ENCODE results near the gene BORCS5.
A peak's percentile ranks its signal among the peaks of the same experiment; 100 is the strongest.
"Not testable (repeated sequence)": the region's sequence is repeated elsewhere in the genome, so short reads cannot be mapped to it uniquely, and the experiment has no call there.

BORCS5 gene

DNA sequence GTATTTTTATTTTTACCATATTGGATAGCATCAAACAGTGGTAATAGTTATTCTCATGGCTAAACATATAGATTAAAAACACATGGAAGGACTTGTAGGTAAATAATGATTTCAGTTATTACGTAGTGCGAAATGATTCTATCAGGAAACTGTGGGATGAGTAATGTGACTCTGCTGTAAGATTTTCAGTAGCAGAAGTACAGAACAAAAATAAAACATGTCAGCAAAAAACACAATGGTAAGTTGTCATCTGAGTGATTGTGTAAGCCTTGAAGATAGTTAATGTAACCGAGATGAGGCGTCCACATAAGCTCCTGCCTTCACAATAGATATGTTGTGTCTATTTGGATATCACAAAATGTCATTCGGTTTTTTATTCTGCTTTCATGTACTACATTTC lies 99.8 kb downstream of the BORCS5 start:
- DNase-seq (ENCODE audit: low read depth in 2 of 3, low spot score in 2 of 3): no peak

DNA sequence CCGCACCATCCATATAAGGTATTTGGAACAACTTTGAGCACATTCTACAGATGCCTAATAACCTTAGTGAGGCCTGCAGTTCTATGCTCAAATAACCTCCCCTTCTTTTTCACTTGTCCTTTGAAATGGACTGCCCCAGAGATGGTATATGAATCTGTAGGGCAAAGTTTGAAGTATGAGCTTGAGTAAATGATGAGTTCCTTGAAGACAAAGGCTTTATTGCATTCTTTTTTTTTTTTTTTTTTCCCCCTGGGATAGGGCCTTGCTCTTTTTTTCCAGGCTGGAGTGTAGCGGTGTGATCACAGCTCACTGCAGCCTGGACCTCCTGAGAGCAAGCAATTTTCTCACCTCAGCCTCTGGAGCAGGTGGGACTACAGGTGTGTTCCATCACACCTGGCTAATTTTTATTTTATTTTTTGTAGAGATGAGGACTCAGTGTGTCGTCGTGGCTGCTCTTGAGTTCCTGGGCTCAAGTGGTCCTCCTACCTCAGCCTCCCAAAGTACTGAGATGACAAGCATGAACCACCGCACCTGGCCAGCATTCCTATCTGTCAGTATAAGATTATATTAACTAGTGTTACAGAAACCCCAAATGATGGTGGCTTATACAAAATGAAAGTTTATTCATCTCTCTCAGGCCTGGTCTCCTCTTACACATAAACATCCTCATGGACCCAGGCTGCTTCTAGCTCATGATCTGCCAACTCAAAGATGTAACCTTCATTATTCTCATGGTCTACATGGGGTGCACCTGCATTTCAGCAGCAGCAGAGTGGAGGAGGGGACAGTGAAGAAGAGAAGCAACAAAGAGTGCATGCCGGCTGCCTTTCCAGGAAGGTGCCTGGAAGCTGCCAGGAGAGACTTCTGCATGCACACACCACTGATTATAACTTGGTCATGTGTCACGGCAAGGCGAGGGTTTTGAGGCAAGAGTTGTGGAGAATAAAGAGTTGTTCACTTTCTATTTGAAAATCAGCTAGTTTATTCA lies 104.4 kb downstream of the BORCS5 start:
- no peak for DNase-seq (ENCODE audit: low read depth in 2 of 3, low spot score in 2 of 3)

DNA sequence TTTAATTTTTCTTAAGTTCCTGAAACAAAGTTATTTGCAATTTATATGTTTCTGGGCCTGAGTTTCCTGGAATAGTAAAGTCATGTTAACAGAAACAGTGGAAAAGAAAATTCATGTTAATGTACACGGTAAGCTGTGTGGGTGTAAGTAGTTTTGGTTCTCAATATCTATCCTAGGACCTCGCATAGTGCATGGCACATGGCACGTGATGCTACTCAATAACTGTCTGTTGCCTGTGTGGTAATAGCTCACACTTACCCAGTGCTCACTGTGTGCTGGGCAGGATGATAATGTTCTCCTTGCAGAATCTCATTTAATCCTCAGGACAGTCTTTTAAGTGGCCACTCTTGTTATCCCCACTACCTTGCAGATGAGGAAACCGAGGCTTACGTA lies 105.0 kb downstream of the BORCS5 start:
- DNase-seq (ENCODE audit: low read depth in 2 of 3, low spot score in 2 of 3): no peak

DNA sequence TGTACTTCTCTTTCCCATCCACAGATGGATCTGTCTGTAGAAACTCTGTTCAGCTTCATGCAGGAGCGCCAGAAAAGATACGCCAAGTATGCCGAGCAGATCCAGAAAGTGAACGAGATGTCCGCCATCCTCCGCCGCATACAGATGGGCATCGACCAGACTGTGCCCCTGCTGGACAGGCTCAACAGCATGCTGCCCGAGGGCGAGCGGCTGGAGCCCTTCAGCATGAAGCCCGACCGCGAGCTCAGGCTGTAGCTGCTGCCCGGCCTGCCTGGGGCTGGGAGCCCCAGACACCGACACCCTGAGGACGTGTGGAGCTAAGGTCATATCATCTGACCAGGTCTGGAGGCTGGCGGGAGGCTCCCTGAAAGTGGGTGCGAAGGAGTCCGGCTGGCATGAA lies 108.6 kb downstream of the BORCS5 start:
- DNase-seq (ENCODE audit: low read depth in 2 of 3, low spot score in 2 of 3): no peak

DNA sequence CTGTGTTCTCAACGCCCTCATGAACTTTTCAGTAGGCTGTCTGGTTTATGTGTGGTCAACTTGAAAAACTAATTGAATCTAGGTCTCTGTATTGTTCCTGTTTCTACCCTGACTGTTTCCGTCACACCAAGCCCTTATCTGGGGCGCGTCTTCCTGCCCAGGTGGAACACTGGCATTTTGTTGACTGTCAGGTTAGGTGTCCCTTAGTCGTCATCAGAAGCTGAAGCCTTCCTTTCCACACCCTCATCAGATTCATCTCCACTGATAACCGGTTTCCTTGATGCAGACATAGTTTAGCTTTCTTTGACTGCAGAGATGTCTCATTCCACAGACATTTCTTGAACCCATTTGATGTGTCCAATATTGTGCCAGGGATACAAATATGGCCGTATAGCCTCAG lies 109.3 kb downstream of the BORCS5 start:
- no peak for DNase-seq (ENCODE audit: low read depth in 2 of 3, low spot score in 2 of 3)

DNA sequence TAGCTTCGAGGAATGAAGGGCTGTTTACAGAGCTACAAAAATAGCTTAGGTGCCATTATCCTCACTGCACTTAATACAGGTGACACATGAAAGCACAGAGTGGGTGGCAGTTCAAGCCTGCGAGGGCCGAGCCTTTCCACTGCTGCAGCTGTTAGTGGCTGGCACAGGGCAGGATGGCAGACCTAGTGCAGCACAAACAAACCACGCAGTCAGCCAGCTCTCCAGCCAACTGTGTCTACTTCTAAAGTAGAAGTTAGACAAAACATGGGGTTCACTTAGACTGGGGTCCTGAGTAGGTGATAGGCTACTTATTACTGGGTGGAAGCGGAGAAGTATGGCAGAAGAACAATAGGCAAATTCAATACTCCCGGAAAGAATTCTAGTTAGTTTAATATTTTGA lies 110.4 kb downstream of the BORCS5 start:
- DNase-seq (ENCODE audit: low read depth in 2 of 3, low spot score in 2 of 3): no peak

DNA sequence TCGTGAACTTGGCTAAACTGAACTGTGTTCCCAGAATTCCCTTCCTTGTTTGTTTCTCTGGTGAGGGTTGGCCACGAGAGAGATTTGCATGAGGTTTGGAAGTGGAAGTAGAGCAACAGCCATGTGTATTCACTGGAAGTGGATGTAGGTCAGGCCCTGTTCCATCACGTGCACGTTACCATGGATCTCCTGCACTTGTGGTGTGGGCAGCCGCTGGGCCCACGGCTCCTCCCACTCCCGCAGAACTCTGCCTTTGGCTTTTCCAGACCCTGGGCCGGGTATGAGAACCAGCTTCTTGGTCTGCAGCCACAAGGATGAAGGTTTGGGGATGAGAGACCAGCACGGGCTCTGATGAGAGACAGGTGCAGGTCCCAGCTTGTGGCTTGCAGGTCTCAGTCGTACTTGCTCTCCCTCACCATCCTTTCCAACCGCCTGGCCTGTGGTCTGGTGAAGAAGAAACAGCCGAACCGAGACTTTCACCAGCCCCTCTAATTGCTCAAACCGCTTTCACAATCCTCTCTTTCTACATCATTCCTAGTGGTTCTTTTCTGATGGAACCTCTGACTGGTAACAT lies 110.9 kb downstream of the BORCS5 start:
- no peak for DNase-seq (ENCODE audit: low read depth in 2 of 3, low spot score in 2 of 3)

DNA sequence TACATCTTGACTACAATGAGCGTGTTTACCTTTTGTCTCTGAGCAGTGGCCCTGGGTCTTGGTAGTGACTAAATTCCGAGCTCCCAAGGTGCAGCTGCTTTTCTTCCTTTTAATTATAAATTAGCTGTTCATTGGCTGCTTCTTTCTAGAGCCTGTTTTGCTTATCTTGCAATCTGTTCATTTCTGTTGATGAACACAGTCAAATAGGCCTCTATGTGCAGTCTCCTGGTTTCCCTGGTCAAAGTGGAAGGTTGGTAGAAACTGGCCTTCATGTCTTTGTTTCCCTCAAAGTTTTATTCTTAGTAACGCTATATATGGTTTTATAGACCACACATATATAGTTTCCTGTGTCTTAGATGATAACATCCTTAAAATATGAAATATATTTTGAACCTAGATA lies 111.7 kb downstream of the BORCS5 start:
- DNase-seq (ENCODE audit: low read depth in 2 of 3, low spot score in 2 of 3): no peak

DNA sequence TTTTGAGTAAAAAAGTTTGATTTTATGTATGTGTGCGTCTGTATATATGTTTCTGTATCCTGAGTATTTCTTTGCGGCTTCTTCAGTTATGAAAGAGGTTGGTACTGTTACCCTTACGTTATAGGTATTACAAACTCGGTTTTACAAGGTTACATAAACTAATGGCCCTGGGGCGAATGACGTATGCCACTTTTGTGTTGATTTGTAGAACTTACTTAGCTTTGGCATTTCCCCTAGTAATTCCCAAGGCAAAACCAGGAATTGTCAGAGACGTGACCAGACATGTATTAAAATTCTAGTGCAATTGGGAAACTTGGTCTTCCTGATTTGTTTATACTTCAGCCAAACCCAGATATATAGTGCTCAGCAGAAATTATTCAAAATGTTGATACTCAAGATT lies 112.5 kb downstream of the BORCS5 start:
- no peak for DNase-seq (ENCODE audit: low read depth in 2 of 3, low spot score in 2 of 3)

DNA sequence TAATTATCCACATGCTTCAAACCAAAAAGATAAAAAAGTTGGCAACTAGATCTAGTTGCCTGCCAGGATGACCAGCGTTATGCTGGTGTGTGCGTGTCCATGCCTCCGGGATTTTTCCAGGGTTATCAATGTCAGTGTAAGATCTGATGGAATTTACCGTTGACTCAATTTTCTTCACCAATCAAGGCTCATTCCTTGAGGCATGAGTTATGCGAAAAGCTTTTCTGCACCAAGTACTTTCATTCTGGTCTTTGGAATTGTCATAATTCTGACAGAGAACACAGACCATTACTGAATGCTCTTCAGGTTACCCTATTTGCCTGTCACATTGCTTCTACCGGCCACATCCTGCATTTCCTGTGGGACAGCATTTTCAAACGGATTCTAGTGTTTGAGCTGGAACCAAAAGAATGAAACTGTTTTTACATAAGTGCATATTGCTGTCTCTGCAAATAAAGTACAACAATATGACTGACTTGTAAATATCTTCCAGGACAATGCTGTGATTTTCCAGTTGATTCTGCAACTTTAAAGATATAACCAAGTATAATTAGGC lies 114.0 kb downstream of the BORCS5 start:
- no peak for DNase-seq (ENCODE audit: low read depth in 2 of 3, low spot score in 2 of 3)

DNA sequence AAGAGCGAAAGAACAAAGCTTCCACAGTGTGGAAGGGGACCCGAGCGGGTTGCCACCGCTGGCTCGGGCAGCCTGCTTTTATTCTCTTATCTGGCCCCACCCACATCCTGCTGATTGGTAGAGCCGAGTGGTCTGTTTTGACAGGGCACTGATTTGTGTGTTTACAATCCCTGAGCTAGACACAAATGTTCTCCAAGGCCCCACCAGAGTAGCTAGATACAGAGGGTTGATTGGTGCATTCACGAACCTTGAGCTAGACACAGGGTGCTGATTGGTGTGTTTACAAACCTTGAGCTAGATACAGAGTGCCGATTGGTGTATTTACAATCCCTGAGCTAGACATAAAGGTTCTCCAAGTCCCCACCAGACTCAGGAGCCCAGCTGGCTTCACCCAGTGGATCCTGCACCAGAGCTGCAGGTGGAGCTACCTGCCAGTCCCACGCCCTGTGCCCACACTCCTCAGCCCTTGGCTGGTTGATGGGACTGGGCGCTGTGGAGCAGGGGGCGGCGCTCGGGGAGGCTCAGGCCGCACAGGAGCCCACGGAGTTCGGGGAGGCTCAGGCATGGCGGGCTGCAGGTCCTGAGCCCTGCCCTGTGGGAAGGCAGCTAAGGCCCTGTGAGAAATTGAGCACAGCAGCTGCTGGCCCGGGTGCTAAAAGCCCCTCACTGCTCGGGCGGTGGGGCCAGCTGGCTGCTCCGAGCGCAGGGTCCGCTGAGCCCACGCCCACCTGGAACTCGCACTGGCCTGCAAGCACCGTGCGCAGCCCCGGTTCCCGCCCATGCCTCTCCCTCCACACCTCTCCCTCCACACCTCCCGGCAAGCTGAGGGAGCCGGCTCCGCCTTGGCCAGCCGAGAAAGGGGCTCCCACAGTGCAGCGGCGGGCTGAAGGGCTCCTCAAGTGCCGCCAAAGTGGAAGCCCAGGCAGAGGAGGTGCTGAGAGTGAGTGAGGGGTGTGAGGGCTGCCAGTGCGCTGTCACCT lies 115.4 kb downstream of the BORCS5 start:
- not testable (repeated sequence) for DNase-seq (ENCODE audit: low read depth in 2 of 3, low spot score in 2 of 3)

DNA sequence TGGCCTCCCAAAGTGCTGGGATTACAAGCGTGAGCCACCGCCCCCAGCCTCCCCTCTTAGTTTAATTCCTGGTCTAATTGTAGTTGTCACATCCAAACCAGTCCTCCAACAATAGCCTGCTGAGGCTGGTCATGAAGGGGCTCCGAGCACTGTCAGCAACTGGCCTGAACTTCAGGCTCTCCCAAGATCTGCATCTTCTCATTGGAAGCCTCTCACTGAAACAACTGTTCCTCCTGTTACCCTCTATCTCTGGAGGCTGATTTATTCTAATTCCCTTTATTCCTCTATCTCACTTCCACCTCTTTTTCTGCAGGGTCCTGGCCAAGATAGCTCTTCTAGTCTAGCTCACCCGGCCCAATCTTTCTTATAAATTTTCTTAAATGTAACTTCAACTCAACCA lies 116.3 kb downstream of the BORCS5 start:
- no peak for DNase-seq (ENCODE audit: low read depth in 2 of 3, low spot score in 2 of 3)

DNA sequence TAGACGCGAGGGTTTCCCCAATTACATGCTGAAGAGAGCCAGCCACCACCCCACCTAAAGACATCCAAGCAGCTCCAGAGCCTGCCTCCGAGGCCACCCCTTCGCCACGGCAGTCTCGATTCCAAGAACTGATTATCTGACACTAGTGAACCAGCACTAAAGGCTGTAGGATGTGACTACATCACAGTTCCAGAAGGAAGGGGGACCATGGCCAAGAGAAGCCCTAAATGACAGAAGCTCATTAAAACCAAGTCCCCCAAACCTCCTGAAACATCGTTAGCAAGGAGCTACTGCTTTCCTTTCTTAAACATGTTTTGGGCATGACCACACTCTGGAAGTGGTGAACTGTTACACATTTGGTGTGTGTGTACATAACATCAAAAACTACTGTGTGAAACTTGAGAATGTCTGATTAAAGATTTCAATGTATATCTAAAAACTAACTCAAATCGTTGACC lies 117.6 kb downstream of the BORCS5 start:
- DNase-seq (ENCODE audit: low read depth in 2 of 3, low spot score in 2 of 3): peak in 1 of 3 experiments; percentile 36

DNA sequence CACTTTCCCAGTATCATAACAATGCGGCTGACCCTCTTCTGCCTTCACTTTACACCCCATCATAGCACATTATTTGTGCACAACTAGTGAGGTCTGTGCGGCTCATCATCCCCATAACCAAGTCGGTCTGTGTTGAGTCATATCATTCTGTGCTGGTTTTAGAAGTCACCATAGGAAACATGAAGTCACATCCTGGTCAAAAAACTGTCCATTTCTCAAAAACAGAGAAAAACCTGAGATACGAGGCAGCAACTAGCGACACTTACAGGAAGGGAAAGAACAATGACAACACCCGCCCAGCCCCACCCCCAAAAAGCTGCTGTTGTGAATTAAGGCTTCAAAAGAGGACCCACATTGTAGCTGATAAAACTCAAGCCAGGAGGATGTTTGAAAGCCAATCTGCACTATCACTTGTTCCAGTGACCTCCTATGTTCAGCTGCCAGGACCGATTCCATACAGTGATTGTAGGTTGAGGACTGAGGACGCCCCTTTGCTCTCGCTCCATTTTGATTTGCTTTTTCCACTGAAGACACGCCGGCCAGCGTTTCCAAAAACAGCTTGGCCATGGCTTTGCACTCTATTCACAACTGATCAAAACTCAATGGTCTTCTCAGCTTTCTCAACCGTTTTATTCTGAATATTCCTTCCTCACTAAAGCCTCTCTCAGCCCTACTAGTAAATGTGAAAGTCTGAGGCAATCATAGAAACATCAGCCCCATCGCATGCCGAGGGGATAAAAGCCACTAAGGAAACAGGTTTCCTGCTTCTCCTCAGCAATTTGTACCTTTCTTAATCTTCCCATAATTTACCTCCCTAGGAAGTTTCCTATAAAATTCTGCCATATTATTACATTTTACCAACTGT lies 118.3 kb downstream of the BORCS5 start:
- DNase-seq (ENCODE audit: low read depth in 2 of 3, low spot score in 2 of 3): peak in 1 of 3 experiments; percentile 22

DNA sequence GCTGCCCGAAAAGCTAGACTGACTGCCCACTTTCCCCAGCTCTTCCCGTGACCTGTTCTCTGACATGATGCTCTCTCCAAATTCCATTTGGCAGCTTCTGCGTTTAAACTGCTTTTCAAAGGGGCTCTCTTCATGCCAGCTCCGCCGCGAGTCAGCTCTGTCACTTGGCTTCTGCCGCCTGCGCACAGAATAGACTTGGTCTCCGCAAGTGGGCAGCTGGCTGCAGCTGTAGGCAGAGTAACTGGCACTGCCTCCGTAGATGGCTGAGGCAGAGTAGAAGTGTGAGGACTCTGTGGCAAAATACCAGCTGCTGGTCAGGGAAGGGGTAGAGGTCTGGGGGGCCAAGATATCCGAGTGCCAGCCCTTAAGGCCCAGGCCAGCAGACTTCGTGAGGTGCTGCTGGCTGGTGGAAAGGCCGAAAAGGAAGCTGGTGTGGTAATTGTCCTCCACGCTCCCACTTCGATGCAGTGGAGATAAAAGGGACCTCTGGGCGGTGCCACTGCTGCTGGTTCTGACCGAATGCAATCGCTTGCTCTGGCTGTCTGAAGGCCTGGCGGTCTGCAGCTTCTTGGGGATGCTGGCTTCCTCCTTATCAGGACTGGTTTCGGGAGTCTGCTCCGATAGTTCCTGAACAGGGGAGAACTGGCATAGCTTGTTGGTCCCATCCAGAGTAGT lies 120.1 kb downstream of the BORCS5 start:
- DNase-seq (ENCODE audit: low read depth in 2 of 3, low spot score in 2 of 3): no peak

DNA sequence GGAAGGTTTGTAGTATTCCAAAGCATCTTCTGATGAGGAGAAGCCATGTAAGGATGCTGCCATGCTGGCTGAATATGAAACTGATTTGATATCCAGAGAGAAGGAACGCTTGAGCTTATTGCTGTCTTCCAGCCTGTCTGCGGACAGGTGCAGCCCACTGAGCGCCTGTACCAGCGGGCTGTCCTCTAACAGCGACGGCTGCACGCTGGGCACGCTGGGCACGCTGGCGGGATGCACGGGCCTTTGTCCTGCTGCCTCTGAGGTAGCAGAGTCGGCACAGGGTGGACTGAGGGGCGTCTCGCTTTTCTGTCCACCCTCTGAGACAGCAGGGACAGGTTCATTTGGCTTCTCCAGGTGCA lies 120.6 kb downstream of the BORCS5 start:
- DNase-seq (ENCODE audit: low read depth in 2 of 3, low spot score in 2 of 3): no peak

DNA sequence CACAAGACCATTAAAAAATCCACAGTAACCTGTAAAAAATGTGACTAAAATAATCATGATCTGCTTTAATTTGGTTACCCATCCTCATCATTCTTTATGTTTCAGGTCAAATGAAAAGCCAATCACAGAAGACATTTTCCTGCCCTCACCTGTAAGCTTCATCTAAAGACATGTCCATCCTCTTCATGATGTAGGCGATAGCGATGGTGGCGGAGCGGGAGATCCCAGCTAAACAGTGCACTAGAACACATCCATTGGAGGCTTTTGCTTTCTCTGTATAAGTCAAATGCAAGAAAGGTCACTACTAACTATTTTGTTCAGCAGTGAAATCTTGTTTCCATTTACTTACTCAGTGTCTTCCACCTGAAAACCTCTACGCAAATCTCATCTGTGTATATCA lies 123.2 kb downstream of the BORCS5 start:
- DNase-seq (ENCODE audit: low read depth in 2 of 3, low spot score in 2 of 3): no peak

DNA sequence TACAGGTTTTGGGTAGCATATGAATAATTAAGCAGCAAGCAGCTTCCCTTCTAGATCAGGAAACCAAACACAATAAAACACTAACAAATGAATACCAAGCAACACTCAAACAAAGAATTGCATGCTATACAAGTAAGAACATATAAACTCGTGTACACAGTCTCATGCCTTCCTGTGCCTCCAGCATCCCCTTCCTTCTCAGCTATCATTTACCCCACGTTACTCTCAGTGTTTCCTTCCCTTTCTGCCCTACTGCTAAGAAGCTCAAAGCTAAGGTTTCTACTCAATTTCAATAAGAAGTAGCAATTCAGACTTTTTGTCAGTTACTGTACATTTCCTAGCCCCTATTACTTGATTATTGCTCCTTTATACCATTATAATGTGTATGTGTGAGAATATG lies 124.8 kb downstream of the BORCS5 start:
- no peak for DNase-seq (ENCODE audit: low read depth in 2 of 3, low spot score in 2 of 3)

DNA sequence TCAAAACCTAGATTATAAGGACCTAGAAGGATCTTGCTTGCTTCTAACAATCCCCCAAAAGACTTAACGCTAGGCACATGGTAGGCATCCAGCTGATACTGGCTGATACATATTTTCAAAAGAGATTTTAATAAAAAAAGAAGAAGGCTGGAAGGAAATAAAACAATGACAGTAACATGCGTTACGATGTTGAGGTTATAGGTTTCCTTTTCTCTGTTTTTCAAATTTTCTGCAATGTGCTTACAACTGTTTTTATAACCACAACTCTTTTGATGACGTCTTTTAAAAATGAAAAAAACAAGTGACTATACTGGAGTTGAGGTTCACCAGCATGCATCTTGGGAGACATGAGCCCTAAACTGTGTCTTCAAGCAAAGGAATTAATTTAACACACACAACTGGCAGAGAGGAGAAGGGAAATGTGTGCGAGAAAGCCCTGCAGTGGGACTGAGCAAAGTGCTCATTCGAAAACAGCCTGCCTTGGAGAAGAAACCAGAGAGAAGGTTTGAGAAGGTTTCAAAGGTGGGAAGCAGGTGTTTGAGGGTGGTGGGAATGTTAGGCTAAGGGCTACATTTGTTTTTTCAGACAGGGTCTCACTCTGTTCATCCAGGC lies 125.4 kb downstream of the BORCS5 start:
- no peak for DNase-seq (ENCODE audit: low read depth in 2 of 3, low spot score in 2 of 3)
